Left renal cortex interstitium (tissue), 4 donors: ENCODE measurements around the gene MMP10. TPM values are rescaled to one million over a fixed set of nuclear protein-coding genes. Genes with fewer than 3 reads are reported as not detected.
"Not testable (repeated sequence)": the region's sequence is repeated elsewhere in the genome, so short reads cannot be mapped to it uniquely, and the experiment has no call there.

Experiments used
- DNase-seq, 4 donors: peaks; one replicate each; pipeline ENCODE4 v3.0.0-alpha.2; 2013; ENCODE audit warnings: low read depth in 4 of 4, low spot score in 2 of 4, missing footprints in 1 of 4
- polyA plus RNA-seq, 4 donors: library from polyadenylated mRNA; unstranded; fragments of 120-200 nt; gene quantifications; one replicate each; pipeline ENCODE4 v1.2.1, GENCODE V29; 2013; ENCODE audit not compliant: insufficient read length in 4 of 4

The MMP10 gene
- polyA plus RNA-seq, 4 donors: 0.11 to 0.30 TPM; not detected in 2

DNA sequence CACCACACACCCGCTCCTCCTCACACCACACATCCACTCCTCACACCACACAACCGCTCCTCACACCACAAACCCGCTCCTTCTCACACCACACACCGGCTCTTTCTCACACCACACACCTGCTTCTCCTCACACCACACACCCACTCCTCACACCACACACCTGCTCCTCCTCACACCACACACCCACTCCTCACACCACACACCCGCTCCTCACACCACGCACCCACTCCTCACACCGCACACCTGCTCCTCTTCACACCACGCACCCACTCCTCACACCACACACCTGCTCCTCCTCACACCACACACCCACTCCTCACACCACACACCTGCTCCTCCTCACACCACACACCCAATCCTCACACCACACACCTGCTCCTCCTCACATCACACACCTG lies 49.5 kb downstream of the MMP10 start:
- DNase-seq: not testable (repeated sequence)

DNA sequence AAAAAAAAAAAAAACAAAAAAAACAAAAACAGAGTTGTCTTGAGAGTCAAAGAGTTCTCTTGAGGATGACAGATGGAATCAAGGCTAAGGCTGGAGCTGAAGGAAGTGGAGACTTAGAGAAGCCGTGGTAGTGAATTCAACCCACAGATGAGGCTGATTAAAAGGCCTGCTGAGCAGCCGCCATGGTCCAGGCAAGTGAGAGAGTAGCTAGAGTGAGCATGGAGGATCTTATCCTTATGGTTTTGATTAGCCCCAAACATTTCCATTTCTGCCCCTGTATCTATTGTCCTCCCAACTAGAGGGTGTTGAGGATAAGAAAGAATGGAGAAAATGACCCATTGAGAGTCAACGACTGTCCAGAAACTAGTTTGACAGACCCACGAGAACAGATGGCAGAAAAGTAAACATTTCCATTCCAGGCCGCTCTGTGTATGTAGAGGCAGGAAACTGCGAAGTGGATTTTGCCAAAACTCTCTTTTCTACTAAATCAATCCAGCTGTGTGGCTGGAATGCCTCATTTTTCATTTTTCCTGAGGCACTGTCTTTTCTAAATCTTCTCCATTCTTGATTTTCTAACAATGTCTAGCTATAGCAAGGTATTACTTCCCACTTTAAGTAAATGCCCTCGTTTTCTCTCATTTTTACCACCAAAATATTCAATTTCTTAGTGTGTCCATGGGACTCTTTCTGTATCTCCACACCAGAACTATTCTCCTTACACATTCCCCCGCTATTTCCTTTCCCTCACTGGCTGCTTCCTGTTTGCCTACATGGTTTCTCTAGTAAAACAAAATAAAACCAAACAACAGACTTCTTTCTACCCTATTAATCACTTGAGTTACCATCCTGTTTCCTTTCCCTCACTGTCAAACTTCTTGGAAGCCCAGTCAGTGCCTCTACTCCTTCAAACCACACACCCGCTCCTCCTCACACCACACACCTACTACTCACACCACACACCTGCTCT lies 50.3 kb downstream of the MMP10 start:
- DNase-seq: no peak

DNA sequence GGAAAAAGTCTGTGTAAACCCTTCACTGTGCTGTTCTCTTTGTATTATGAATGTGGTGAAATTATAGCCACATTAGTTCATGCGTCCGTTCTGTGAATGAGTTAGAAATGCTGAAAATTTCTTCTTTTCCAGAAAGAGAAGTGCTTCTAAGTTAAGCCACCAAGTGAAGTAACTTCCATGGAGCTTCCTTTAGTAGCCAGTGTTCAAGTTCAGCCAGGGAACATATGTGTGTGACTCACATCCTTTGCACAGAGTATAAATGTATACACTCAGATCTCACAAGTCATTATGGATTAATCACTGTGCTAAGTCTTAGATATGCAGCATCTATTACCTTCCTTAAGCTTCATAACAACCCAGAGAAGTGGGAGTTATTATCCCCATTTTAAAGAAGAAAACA lies 52.5 kb downstream of the MMP10 start:
- no peak for DNase-seq

DNA sequence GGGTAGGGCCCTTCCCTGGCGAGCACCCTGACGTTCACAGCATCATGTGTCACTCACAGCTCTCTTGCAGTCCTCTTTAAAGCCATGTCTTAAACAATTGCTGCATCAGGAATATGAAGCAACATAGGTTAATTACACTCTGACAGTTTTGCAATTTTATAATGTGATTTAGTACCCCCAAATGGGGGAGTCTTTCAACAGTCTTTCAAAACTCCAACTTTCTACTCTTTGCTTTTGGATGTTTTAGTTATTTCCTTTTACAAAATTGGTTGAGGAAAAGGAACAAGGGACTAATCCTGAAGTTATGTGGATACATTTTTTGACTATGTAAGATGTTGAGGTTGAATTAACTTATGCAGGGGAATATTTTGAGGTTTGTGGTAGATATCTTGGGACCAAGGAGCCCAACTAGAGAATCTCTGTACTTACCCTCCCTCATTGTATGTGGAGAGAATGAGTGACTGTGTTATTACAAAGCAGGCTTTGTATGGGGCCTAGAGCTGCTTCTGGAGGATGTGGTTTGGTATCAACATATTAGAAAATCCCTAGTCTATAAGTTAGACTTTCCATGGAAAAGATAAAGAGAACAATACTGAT lies 55.4 kb downstream of the MMP10 start, which contains the start of gene MMP8:
Gene MMP8 (minus strand): TSS at position 51 of the 597 bp plus-strand sequence. CDS start 99 bp downstream, outside the sequence.
- DNase-seq: no peak

DNA sequence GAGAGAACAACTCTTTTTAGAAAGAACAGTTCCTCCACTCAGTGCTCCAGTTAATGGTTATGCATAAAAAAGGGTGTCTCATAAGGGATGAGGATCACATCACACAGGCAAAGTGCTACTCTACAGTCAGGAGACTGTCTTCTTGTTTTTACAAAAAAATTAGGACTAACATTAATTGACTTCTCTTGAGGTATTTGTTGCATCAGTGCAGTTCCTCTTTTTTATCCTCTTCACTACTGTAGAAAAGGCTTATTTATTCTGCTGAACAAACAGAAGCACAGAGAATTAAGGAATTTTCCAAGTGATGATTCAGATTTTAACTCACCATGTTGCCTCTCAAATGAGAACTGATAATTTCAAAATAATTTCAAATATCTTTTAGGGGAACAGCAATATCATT lies 57.6 kb downstream of the MMP10 start:
- no peak for DNase-seq

Other genes with a start within 250 kb of the MMP10 start
- 10 to 100 TPM; 19.8 to 32.3 (median 24.8) TPM for gene MMP7, start 249.9 kb downstream of the MMP10 start, polyA plus RNA-seq
- gene MMP20, start 155.3 kb downstream of the MMP10 start, polyA plus RNA-seq: not detected
- not detected for gene MMP27, start 74.9 kb downstream of the MMP10 start, polyA plus RNA-seq
- under 1 TPM in 3 of 4 donors, not detected in 1; 0.05 to 0.07 (median 0.06) TPM for gene MMP8, start 55.7 kb downstream of the MMP10 start, polyA plus RNA-seq
- under 1 TPM; 0.08 to 0.35 (median 0.22) TPM for gene MMP1, start 17.5 kb upstream of the MMP10 start, polyA plus RNA-seq
- gene MMP3, start 63.0 kb upstream of the MMP10 start, polyA plus RNA-seq: under 1 TPM in 1 of 4 donors, not detected in 3; 0.25 TPM
- gene MMP12, start 94.4 kb upstream of the MMP10 start, polyA plus RNA-seq: 1 to 10 TPM; 1.8 to 5.1 (median 2.9) TPM
- under 1 TPM in 1 of 4 donors, not detected in 3; 0.13 TPM for gene MMP13, start 175.1 kb upstream of the MMP10 start, polyA plus RNA-seq